Metanephros (tissue), 1 donor: ENCODE results near the gene FAT3. TPM values are rescaled to one million over a fixed set of nuclear protein-coding genes. Genes with fewer than 3 reads are reported as not detected.

Experiments
- total RNA-seq: library from RNA; depleted of rRNA; stranded (reverse); fragments of >200 nt; gene quantifications from one replicate; pipeline ENCODE4 v1.2.3, GENCODE V29; 2014

Gene FAT3
- total RNA-seq: 26.1 TPM

DNA sequence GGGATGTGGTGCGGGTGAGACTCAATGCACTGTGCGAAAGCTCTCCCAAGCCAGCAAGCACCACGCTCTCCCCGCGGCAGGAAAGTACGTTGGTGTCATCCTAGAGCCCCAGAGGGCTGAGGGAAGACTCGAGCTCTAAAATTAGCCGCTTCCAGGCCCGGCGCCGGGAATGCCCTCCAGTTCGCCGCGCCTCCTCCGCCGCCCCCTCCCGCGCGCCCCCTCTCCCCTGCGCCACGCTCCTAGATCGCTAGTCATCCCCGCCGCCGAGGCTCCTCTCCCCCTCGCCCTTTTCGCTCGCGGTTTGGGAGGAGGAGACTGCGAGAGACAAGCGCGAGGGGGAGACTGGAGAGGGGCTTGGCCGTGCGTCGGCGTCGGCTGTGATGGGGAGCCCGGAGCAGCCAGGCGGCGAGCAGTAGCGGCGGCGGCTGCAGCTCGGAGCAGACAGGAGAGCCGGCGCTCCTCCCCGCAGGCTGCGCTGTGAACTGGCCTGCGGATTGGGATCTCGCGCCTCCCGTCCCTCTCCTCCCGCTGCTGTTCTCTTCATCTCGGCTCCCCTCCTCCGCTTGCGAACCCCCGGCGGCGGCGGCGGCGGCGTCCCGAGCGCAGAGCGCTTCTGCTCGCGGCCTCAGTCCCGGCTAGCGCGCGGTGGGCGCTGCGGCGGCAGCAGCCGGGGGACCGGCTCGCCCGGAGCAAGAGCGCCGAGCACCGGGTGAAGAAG is at the start of gene FAT3:
Gene FAT3 (plus strand): TSS at position 412 of the 718 bp plus-strand sequence. CDS start 127,295 bp downstream, outside the sequence.

